Activated CD4-positive, alpha-beta memory T cell treated with anti-CD3 and anti-CD28 coated beads, Interleukin-2, amount 10 ng/mL, durations not matched to agents 7 days and 5 days (primary cell): ENCODE data around the gene SEMA6A. TPM values are rescaled to one million over a fixed set of nuclear protein-coding genes. Genes with fewer than 3 reads are reported as not detected.

Experiments
- CTCF ChIA-PET: fragments of 350-600 bp; sonication (Branson Sonifier 250); formaldehyde crosslinking; loops from one replicate; lab custom pipeline; 2021; ENCODE audit warnings: antibody characterized with exemption, inconsistent platforms; lab: Charles Lee
- POLR2A ChIA-PET: fragments of 350-600 bp; sonication (Branson Sonifier 250); formaldehyde crosslinking; loops from one replicate; lab custom pipeline; 2021; ENCODE audit warnings: antibody characterized with exemption; lab: Charles Lee
- DNase-seq: peaks from one replicate; pipeline ENCODE4 v3.0.0-alpha.2; 2020
- H3K27ac Mint-ChIP-seq: one replicate; pipeline ENCODE4 v1.8.0; 2021; ENCODE audit warnings: mild to moderate bottlenecking, mixed read lengths
- H3K27me3 Mint-ChIP-seq: one replicate; pipeline ENCODE4 v1.8.0; 2021; ENCODE audit warnings: mixed read lengths
- H3K36me3 Mint-ChIP-seq: one replicate; pipeline ENCODE4 v1.8.0; 2021; ENCODE audit warnings: low read depth, mixed read lengths
- H3K4me1 Mint-ChIP-seq: one replicate; pipeline ENCODE4 v1.8.0; 2021; ENCODE audit warnings: mixed read lengths
- H3K4me3 Mint-ChIP-seq: one replicate; pipeline ENCODE4 v1.8.0; 2021; ENCODE audit warnings: mild to moderate bottlenecking, mixed read lengths
- H3K9me3 Mint-ChIP-seq: one replicate; pipeline ENCODE4 v1.8.0; 2021; ENCODE audit warnings: mixed read lengths
- total RNA-seq, 2 experiments: library from RNA; stranded (reverse); gene quantifications; one replicate each; pipeline ENCODE4 v1.2.3, GENCODE V29; 2021

SEMA6A gene
- total RNA-seq, 2 experiments from 2014 or later: 0.13 TPM; not detected in 1

GRCh38 chr5:116484645-116485044 lies 90.0 kb downstream of the SEMA6A start:
- H3K9me3 Mint-ChIP-seq: no peaks in the 10 kb centered on the region

GRCh38 chr5:116482394-116482793 lies 92.2 kb downstream of the SEMA6A start:
- Mint-ChIP-seq H3K27me3 (no peaks in the 10 kb centered on the region), H3K27ac (no peak overlapping the region), H3K9me3 (peaks cover 5% of the 10 kb centered on the region), H3K4me3 (no peak overlapping the region), H3K36me3 (no peaks in the 10 kb centered on the region), H3K4me1 (no peaks in the 10 kb centered on the region)
- CTCF ChIA-PET: no interaction called here
- no peak for DNase-seq
- POLR2A ChIA-PET: no interaction called here

More at GRCh38 chr5:116484645-116485044, 90.0 kb downstream of the SEMA6A start:
- no peaks in the 10 kb centered on the region for H3K27me3 Mint-ChIP-seq
- DNase-seq: no peak
- H3K36me3 Mint-ChIP-seq: no peaks in the 10 kb centered on the region
- CTCF ChIA-PET: no interaction called here
- no peaks in the 10 kb centered on the region for H3K4me1 Mint-ChIP-seq
- H3K4me3 Mint-ChIP-seq: no peak overlapping the region
- no peak overlapping the region for H3K27ac Mint-ChIP-seq
- POLR2A ChIA-PET: no interaction called here

GRCh38 chr5:116480894-116481510 lies 93.6 kb downstream of the SEMA6A start:
- DNase-seq: no peak
- H3K27me3 Mint-ChIP-seq: no peaks in the 10 kb centered on the region
- no peak overlapping the region for H3K27ac Mint-ChIP-seq
- peaks cover 13% of the 10 kb centered on the region for H3K9me3 Mint-ChIP-seq
- ChIA-PET POLR2A (no interaction called here), CTCF (no interaction called here)
- no peaks in the 10 kb centered on the region for H3K36me3 Mint-ChIP-seq
- no peak overlapping the region for H3K4me3 Mint-ChIP-seq
- H3K4me1 Mint-ChIP-seq: no peaks in the 10 kb centered on the region

GRCh38 chr5:116479776-116480675 lies 94.6 kb downstream of the SEMA6A start:
- ChIA-PET CTCF (no interaction called here), POLR2A (no interaction called here)
- Mint-ChIP-seq H3K4me3 (no peak overlapping the region), H3K36me3 (no peaks in the 10 kb centered on the region), H3K4me1 (no peaks in the 10 kb centered on the region), H3K9me3 (peaks cover 13% of the 10 kb centered on the region), H3K27me3 (no peaks in the 10 kb centered on the region), H3K27ac (no peak overlapping the region)
- DNase-seq: no peak

GRCh38 chr5:116478491-116478890 lies 96.1 kb downstream of the SEMA6A start:
- no peak overlapping the region for H3K4me3 Mint-ChIP-seq
- ChIA-PET CTCF (no interaction called here), POLR2A (no interaction called here)
- H3K27me3 Mint-ChIP-seq: no peaks in the 10 kb centered on the region
- H3K4me1 Mint-ChIP-seq: no peaks in the 10 kb centered on the region
- no peaks in the 10 kb centered on the region for H3K36me3 Mint-ChIP-seq
- H3K27ac Mint-ChIP-seq: no peak overlapping the region
- no peak for DNase-seq
- peaks cover 13% of the 10 kb centered on the region for H3K9me3 Mint-ChIP-seq

GRCh38 chr5:116476897-116477537 lies 97.6 kb downstream of the SEMA6A start:
- ChIA-PET CTCF (interaction anchor here (0.6 kb wide), 1 partner anchor 902 kb away, joined by 4 read pairs; no protein-coding TSS in a partner anchor), POLR2A (no interaction called here)
- H3K4me1 Mint-ChIP-seq: no peaks in the 10 kb centered on the region
- no peaks in the 10 kb centered on the region for H3K36me3 Mint-ChIP-seq
- H3K9me3 Mint-ChIP-seq: peaks cover 13% of the 10 kb centered on the region
- no peak overlapping the region for H3K4me3 Mint-ChIP-seq
- H3K27ac Mint-ChIP-seq: no peak overlapping the region
- DNase-seq: no peak
- no peaks in the 10 kb centered on the region for H3K27me3 Mint-ChIP-seq

- Mint-ChIP-seq H3K27me3 (no peaks in the 10 kb centered on the region), H3K4me3 (no peak overlapping the region), H3K9me3 (peaks cover 13% of the 10 kb centered on the region), H3K27ac (no peak overlapping the region), H3K4me1 (no peaks in the 10 kb centered on the region), H3K36me3 (no peaks in the 10 kb centered on the region)
- POLR2A ChIA-PET: no interaction called here
- no peak for DNase-seq
- CTCF ChIA-PET: no interaction called here
These were observed 99.3 kb downstream of the SEMA6A start for GRCh38 chr5:116475338-116475737.

- no peak for DNase-seq
- H3K27ac Mint-ChIP-seq: no peak overlapping the region
- H3K4me3 Mint-ChIP-seq: no peak overlapping the region
- H3K9me3 Mint-ChIP-seq: peaks cover 13% of the 10 kb centered on the region
- CTCF ChIA-PET: no interaction called here
- POLR2A ChIA-PET: no interaction called here
- no peaks in the 10 kb centered on the region for H3K27me3 Mint-ChIP-seq
- no peaks in the 10 kb centered on the region for H3K4me1 Mint-ChIP-seq
- H3K36me3 Mint-ChIP-seq: no peaks in the 10 kb centered on the region
These were observed 100.9 kb downstream of the SEMA6A start for GRCh38 chr5:116473706-116474105.

- Mint-ChIP-seq H3K27me3 (no peaks in the 10 kb centered on the region), H3K36me3 (no peaks in the 10 kb centered on the region), H3K9me3 (peaks cover 7% of the 10 kb centered on the region), H3K4me3 (no peak overlapping the region), H3K4me1 (no peaks in the 10 kb centered on the region), H3K27ac (no peak overlapping the region)
- ChIA-PET POLR2A (no interaction called here), CTCF (no interaction called here)
- no peak for DNase-seq
These were observed 102.3 kb downstream of the SEMA6A start for GRCh38 chr5:116472274-116472673.

- ChIA-PET POLR2A (no interaction called here), CTCF (no interaction called here)
- Mint-ChIP-seq H3K9me3 (peaks cover 3% of the 10 kb centered on the region), H3K4me3 (no peak overlapping the region), H3K27me3 (no peaks in the 10 kb centered on the region), H3K4me1 (no peaks in the 10 kb centered on the region), H3K27ac (no peak overlapping the region), H3K36me3 (no peaks in the 10 kb centered on the region)
- no peak for DNase-seq
These were observed 105.0 kb downstream of the SEMA6A start for GRCh38 chr5:116469631-116470030.

GRCh38 chr5:116468583-116468982 lies 106.0 kb downstream of the SEMA6A start:
- no peaks in the 10 kb centered on the region for H3K27me3 Mint-ChIP-seq
- no peak for DNase-seq
- H3K36me3 Mint-ChIP-seq: no peaks in the 10 kb centered on the region
- no peaks in the 10 kb centered on the region for H3K4me1 Mint-ChIP-seq
- peaks cover 7% of the 10 kb centered on the region for H3K9me3 Mint-ChIP-seq
- no peak overlapping the region for H3K27ac Mint-ChIP-seq
- ChIA-PET POLR2A (no interaction called here), CTCF (no interaction called here)
- no peak overlapping the region for H3K4me3 Mint-ChIP-seq

- H3K4me1 Mint-ChIP-seq: no peaks in the 10 kb centered on the region
- H3K27ac Mint-ChIP-seq: no peak overlapping the region
- POLR2A ChIA-PET: no interaction called here
- H3K36me3 Mint-ChIP-seq: no peaks in the 10 kb centered on the region
- no peak overlapping the region for H3K4me3 Mint-ChIP-seq
- no peak for DNase-seq
- no peaks in the 10 kb centered on the region for H3K27me3 Mint-ChIP-seq
- peaks cover 7% of the 10 kb centered on the region for H3K9me3 Mint-ChIP-seq
- CTCF ChIA-PET: no interaction called here
These were observed 107.2 kb downstream of the SEMA6A start for GRCh38 chr5:116467465-116467843.

- ChIA-PET POLR2A (no interaction called here), CTCF (no interaction called here)
- H3K36me3 Mint-ChIP-seq: no peaks in the 10 kb centered on the region
- no peak for DNase-seq
- H3K4me1 Mint-ChIP-seq: no peaks in the 10 kb centered on the region
- no peak overlapping the region for H3K27ac Mint-ChIP-seq
- H3K27me3 Mint-ChIP-seq: no peaks in the 10 kb centered on the region
- peaks cover 7% of the 10 kb centered on the region for H3K9me3 Mint-ChIP-seq
- H3K4me3 Mint-ChIP-seq: no peak overlapping the region
These were observed 107.7 kb downstream of the SEMA6A start for GRCh38 chr5:116466727-116467464.
